ENCODE results near the gene TFPI. TPM values are rescaled to one million over a fixed set of nuclear protein-coding genes. Genes with fewer than 3 reads are reported as not detected.

Gene TFPI
- total and polyA plus RNA-seq, 10 of the 15 experiments (the other 5 are each of a cell fraction or from before 2014, with no cell fraction given), result 0.07 to 0.59 (median 0.34) TPM

- TF ChIP-seq NKRF (conservative IDR thresholded peaks at IDR 0.05), result no peak
These were observed 39.5 kb upstream of the TFPI start (continued) for GRCh38 chr2:187593697-187594096.

GRCh38 chr2:187593098-187593497 is 38.9 kb upstream of the TFPI start:
- in situ Hi-C loops (cut with MboI), result no loop called here
- DNase-seq (ENCODE audit: low read depth, low spot score), result no peak
- H3K9ac ChIP-seq (ENCODE audit: control insufficient read depth, insufficient read depth, low read length), result no peak overlapping the region
- BruUV-seq (replicated peaks), result no TSS peak
- SMC1A ChIA-PET (ENCODE audit: uncharacterized antibody, unreplicated experiment), result interaction anchor here (1.0 to 1.3 kb wide), 2 partner anchors 8 to 9 kb away, joined by 3 read pairs; no protein-coding TSS in a partner anchor
- ATAC-seq, result no peak
- no peaks in the 10 kb centered on the region for H3K27me3 ChIP-seq (replicated peaks in 1 of 2; ENCODE audit: control insufficient read depth in 2 of 2, insufficient read depth in 2 of 2, low read length in 1 of 2)
- H3K36me3 ChIP-seq (ENCODE audit: control insufficient read depth in 2 of 2, insufficient read depth in 2 of 2, low read length in 1 of 2), result no peaks in the 10 kb centered on the region
- CTCF ChIA-PET, result interaction anchor here (1.7 kb wide), 1 partner anchor 93 kb away, joined by 6 read pairs; no protein-coding TSS in a partner anchor
- H3K9me3 ChIP-seq (replicated peaks; ENCODE audit: control insufficient read depth, insufficient read depth, low read length), result no peaks in the 10 kb centered on the region
- H4K20me1 ChIP-seq (ENCODE audit: control insufficient read depth, insufficient read depth), result no peaks in the 10 kb centered on the region; the same call in 1 of the 2 replicates
- no peak for TF ChIP-seq SRF (IDR thresholded peaks at IDR 0.05; ENCODE audit: low read depth in 2 of 2, low read length in 2 of 2)
- no peak for TF ChIP-seq WRNIP1 (IDR thresholded peaks at IDR 0.05; ENCODE audit: borderline replicate concordance, low read depth, low read length)
- no peak for TF ChIP-seq CHD2 (IDR thresholded peaks at IDR 0.05; ENCODE audit: borderline replicate concordance, low read depth, low read length)
- TF ChIP-seq NKRF (conservative IDR thresholded peaks at IDR 0.05), result no peak
- TF ChIP-seq RELA (IDR thresholded peaks at IDR 0.05; ENCODE audit: borderline replicate concordance, partially characterized antibody), result no peak
- no peak for TF ChIP-seq ZSCAN29 (IDR thresholded peaks at IDR 0.05)
- TF ChIP-seq, protein P1, sequence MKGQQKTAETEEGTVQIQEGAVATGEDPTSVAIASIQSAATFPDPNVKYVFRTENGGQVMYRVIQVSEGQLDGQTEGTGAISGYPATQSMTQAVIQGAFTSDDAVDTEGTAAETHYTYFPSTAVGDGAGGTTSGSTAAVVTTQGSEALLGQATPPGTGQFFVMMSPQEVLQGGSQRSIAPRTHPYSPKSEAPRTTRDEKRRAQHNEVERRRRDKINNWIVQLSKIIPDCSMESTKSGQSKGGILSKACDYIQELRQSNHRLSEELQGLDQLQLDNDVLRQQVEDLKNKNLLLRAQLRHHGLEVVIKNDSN (IDR thresholded peaks at IDR 0.05; ENCODE audit: borderline replicate concordance, extremely low read length, insufficient read depth, low read depth, low read length), result no peak
- no peak for TF ChIP-seq SPI1 (IDR thresholded peaks at IDR 0.05; ENCODE audit: borderline replicate concordance, insufficient read depth, low read depth, low read length)
- no peak for TF ChIP-seq NR2F1 (conservative IDR thresholded peaks at IDR 0.05)
- TF ChIP-seq ZZZ3 (IDR thresholded peaks at IDR 0.05; ENCODE audit: control insufficient read depth, insufficient read length, low read depth), result no peak
- TF ChIP-seq NR2C2 (IDR thresholded peaks at IDR 0.05; ENCODE audit: borderline replicate concordance, control insufficient read depth, insufficient read length, low read depth), result no peak
- no peak for TF ChIP-seq CHD1 (IDR thresholded peaks at IDR 0.05; ENCODE audit: low read depth, low read length)
- TF ChIP-seq CBFB (IDR thresholded peaks at IDR 0.05; ENCODE audit: low read depth), result no peak
- intact Hi-C loops (cut with micrococcal nuclease; ENCODE audit: unreplicated experiment), result no loop called here
- no peaks in the 10 kb centered on the region for H3K4me1 ChIP-seq (ENCODE audit: control insufficient read depth, insufficient read depth, low read length)
- no peak overlapping the region for H2AFZ ChIP-seq (ENCODE audit: control insufficient read depth, low read depth, low read length)
- no peak overlapping the region for H3K27ac ChIP-seq (ENCODE audit: control insufficient read depth, insufficient read depth)
- no peak overlapping the region for H3K4me3 ChIP-seq
- POLR2A ChIA-PET, result no interaction called here
- no peaks in the 10 kb centered on the region for H3K79me2 ChIP-seq (ENCODE audit: control insufficient read depth, insufficient read depth, low read length)
- RAD21 ChIA-PET (ENCODE audit: unreplicated experiment), result interaction anchor here (1.9 kb wide), 1 partner anchor 11 kb away, joined by 7 read pairs; no protein-coding TSS in a partner anchor
- no peak for FAIRE-seq
- no peak overlapping the region for H3K4me2 ChIP-seq (ENCODE audit: control insufficient read depth, insufficient read depth)

Data from GM12878 (cell line).